Neural cell (in vitro differentiated cells): Measurements from ENCODE around the gene HLF.

Source experiments
- EP300 ChIP-seq: fragments of 450-650 bp; conservative IDR thresholded peaks from 2 replicates; pipeline ENCODE4 v1.6.1; 2014; ENCODE audit warnings: antibody characterized with exemption, mild to moderate bottlenecking, moderate library complexity; ENCODE audit not compliant: poor library complexity, severe bottlenecking
- EZH2 ChIP-seq: fragments of 200-600, 300-800 bp; shearing (Covaris generic), sonication (generic); IDR thresholded peaks from 2 replicates; pipeline ENCODE4 v1.6.1; 2014; ENCODE audit warnings: antibody characterized with exemption, low read length, borderline replicate concordance, mild to moderate bottlenecking; ENCODE audit not compliant: insufficient read depth, poor library complexity, severe bottlenecking
- POLR2AphosphoS5 ChIP-seq: IDR thresholded peaks from 2 replicates; pipeline ENCODE4 v1.6.1; 2012
- RAD21 ChIP-seq: fragments of 450-650 bp; conservative IDR thresholded peaks from 2 replicates; pipeline ENCODE4 v1.6.1; 2014; ENCODE audit warnings: antibody characterized with exemption, mild to moderate bottlenecking, moderate library complexity
- TAF1 ChIP-seq: IDR thresholded peaks from 2 replicates; pipeline ENCODE4 v1.6.1; 2012; ENCODE audit warnings: low read depth
- TF ChIP-seq, protein P1 (sequence below): fragments of 450-650 bp; IDR thresholded peaks from 2 replicates; pipeline ENCODE4 v1.5.1; 2014; ENCODE audit warnings: antibody characterized with exemption, mild to moderate bottlenecking, moderate library complexity; ENCODE audit not compliant: poor library complexity, severe bottlenecking
- TF ChIP-seq, protein P2 (sequence below): IDR thresholded peaks from 2 replicates; pipeline ENCODE4 v1.6.1; 2012; ENCODE audit warnings: borderline replicate concordance

DNA sequence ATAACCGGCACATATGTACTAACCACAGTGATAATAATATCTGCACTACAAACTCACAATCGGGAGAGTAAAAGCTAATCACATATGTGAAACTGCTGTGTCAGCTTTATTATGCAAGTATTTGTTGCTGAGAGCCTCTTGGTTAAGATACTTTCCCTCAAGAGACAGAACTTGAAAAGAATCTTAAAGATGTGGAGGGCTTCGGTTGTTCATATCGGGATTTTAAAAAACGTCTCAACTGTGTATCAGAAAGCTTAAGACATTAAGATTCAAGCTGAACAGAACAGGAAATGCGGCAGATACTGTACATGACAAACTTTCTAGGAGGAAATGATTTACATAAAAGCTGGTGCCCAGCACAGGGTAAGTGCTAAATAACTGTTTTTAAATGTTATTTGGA is 27.5 kb upstream of the HLF start:
- TF ChIP-seq RAD21 (no peak), EZH2 (no peak), TAF1 (no peak), POLR2AphosphoS5 (no peak), EP300 (no peak)
- TF ChIP-seq, protein P1, sequence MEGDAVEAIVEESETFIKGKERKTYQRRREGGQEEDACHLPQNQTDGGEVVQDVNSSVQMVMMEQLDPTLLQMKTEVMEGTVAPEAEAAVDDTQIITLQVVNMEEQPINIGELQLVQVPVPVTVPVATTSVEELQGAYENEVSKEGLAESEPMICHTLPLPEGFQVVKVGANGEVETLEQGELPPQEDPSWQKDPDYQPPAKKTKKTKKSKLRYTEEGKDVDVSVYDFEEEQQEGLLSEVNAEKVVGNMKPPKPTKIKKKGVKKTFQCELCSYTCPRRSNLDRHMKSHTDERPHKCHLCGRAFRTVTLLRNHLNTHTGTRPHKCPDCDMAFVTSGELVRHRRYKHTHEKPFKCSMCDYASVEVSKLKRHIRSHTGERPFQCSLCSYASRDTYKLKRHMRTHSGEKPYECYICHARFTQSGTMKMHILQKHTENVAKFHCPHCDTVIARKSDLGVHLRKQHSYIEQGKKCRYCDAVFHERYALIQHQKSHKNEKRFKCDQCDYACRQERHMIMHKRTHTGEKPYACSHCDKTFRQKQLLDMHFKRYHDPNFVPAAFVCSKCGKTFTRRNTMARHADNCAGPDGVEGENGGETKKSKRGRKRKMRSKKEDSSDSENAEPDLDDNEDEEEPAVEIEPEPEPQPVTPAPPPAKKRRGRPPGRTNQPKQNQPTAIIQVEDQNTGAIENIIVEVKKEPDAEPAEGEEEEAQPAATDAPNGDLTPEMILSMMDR: no peak
- TF ChIP-seq, protein P2, sequence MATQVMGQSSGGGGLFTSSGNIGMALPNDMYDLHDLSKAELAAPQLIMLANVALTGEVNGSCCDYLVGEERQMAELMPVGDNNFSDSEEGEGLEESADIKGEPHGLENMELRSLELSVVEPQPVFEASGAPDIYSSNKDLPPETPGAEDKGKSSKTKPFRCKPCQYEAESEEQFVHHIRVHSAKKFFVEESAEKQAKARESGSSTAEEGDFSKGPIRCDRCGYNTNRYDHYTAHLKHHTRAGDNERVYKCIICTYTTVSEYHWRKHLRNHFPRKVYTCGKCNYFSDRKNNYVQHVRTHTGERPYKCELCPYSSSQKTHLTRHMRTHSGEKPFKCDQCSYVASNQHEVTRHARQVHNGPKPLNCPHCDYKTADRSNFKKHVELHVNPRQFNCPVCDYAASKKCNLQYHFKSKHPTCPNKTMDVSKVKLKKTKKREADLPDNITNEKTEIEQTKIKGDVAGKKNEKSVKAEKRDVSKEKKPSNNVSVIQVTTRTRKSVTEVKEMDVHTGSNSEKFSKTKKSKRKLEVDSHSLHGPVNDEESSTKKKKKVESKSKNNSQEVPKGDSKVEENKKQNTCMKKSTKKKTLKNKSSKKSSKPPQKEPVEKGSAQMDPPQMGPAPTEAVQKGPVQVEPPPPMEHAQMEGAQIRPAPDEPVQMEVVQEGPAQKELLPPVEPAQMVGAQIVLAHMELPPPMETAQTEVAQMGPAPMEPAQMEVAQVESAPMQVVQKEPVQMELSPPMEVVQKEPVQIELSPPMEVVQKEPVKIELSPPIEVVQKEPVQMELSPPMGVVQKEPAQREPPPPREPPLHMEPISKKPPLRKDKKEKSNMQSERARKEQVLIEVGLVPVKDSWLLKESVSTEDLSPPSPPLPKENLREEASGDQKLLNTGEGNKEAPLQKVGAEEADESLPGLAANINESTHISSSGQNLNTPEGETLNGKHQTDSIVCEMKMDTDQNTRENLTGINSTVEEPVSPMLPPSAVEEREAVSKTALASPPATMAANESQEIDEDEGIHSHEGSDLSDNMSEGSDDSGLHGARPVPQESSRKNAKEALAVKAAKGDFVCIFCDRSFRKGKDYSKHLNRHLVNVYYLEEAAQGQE: no peak
